HG02870 (cell line): ENCODE data around the gene GRIK3.

ENCODE experiments used
- ATAC-seq: cut with Tn5 transposase; IDR thresholded peaks from one replicate; pipeline ENCODE4 v1.9.1; 2021; ENCODE audit warnings: mild to moderate bottlenecking, moderate library complexity; ENCODE audit not compliant: unreplicated experiment

Gene GRIK3

GRCh38 chr1:37017720-37018119, 16.6 kb downstream of the GRIK3 start:
- no peak for ATAC-seq

- ATAC-seq = no peak
Observed at GRCh38 chr1:37016121-37016520, 18.2 kb downstream of the GRIK3 start.

GRCh38 chr1:37015713-37016112, 18.6 kb downstream of the GRIK3 start:
- no peak for ATAC-seq

- ATAC-seq = no peak
Observed at GRCh38 chr1:37012226-37012625, 22.1 kb downstream of the GRIK3 start.

GRCh38 chr1:37010011-37010410, 24.3 kb downstream of the GRIK3 start:
- no peak for ATAC-seq

GRCh38 chr1:37009521-37009920, 24.8 kb downstream of the GRIK3 start:
- no peak for ATAC-seq

GRCh38 chr1:37006132-37006868, 28.0 kb downstream of the GRIK3 start:
- no peak for ATAC-seq

GRCh38 chr1:37002898-37003297, 31.4 kb downstream of the GRIK3 start:
- ATAC-seq = no peak

- ATAC-seq = no peak
Observed at GRCh38 chr1:37001703-37002102, 32.6 kb downstream of the GRIK3 start.

GRCh38 chr1:36996106-36996505, 38.2 kb downstream of the GRIK3 start:
- no peak for ATAC-seq

- no peak for ATAC-seq
Observed at GRCh38 chr1:36994868-36995267, 39.4 kb downstream of the GRIK3 start.

GRCh38 chr1:36994294-36994693, 40.0 kb downstream of the GRIK3 start:
- ATAC-seq = no peak

- no peak for ATAC-seq
Observed at GRCh38 chr1:36992139-36992943, 42.0 kb downstream of the GRIK3 start.

GRCh38 chr1:36991551-36991950, 42.8 kb downstream of the GRIK3 start:
- ATAC-seq = no peak

GRCh38 chr1:36990928-36991327, 43.4 kb downstream of the GRIK3 start:
- no peak for ATAC-seq

- no peak for ATAC-seq
Observed at GRCh38 chr1:36989241-36989640, 45.1 kb downstream of the GRIK3 start.

GRCh38 chr1:36988741-36989193, 45.5 kb downstream of the GRIK3 start:
- ATAC-seq = no peak

- no peak for ATAC-seq
Observed at GRCh38 chr1:36988321-36988720, 46.0 kb downstream of the GRIK3 start.

- no peak for ATAC-seq
Observed at GRCh38 chr1:36987276-36987675, 47.0 kb downstream of the GRIK3 start.

GRCh38 chr1:36986241-36986985, 47.9 kb downstream of the GRIK3 start:
- no peak for ATAC-seq

GRCh38 chr1:36984675-36985074, 49.6 kb downstream of the GRIK3 start:
- ATAC-seq = no peak
